B cell (primary cell): ENCODE measurements around the gene CCDC192.

Experiments used
- CTCF ChIP-seq: fragments of 200-600 bp; IDR thresholded peaks from one replicate; pipeline ENCODE4 v1.8.0; 2022; ENCODE audit warnings: antibody characterized with exemption, mild to moderate bottlenecking
- EZH2 ChIP-seq: IDR thresholded peaks from 2 replicates; pipeline ENCODE4 v1.6.1; 2012; ENCODE audit warnings: borderline replicate concordance, low read depth, mild to moderate bottlenecking, moderate library complexity, low read length; ENCODE audit not compliant: insufficient read depth, poor library complexity, severe bottlenecking

DNA sequence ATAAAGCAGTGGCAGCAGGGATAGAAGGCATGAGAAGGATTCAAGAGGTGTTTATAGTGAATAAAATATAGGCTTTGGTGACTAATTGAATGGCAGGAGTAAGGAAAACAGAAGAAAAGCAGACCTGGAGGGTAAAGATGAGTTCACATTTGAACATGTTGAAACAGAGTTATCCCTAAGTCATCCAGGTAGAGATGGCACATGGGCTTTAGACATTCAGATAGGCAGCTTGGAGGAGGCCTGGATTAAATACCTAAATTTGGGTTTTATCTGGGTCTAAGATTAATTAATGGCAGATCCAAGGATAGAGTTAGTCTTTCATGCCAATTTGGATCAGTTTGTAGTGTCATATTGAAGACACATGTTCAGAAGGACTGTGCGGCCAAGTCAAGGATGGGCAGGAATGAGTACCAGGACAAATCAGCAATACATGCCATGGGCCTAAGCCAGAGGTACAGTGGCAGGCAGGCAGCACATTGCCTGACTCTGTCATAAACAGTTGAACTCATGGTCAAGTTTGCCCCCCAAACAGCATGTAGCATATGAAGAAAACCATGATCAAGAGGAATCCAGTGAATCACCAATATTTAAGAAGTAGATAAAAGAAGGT lies 264.9 kb downstream of the CCDC192 start:
- no peak for TF ChIP-seq CTCF
- TF ChIP-seq EZH2 = no peak
